ENCODE results near the gene LGI1.
"Not testable (repeated sequence)": the region's sequence is repeated elsewhere in the genome, so short reads cannot be mapped to it uniquely, and the experiment has no call there.

LGI1 gene

DNA sequence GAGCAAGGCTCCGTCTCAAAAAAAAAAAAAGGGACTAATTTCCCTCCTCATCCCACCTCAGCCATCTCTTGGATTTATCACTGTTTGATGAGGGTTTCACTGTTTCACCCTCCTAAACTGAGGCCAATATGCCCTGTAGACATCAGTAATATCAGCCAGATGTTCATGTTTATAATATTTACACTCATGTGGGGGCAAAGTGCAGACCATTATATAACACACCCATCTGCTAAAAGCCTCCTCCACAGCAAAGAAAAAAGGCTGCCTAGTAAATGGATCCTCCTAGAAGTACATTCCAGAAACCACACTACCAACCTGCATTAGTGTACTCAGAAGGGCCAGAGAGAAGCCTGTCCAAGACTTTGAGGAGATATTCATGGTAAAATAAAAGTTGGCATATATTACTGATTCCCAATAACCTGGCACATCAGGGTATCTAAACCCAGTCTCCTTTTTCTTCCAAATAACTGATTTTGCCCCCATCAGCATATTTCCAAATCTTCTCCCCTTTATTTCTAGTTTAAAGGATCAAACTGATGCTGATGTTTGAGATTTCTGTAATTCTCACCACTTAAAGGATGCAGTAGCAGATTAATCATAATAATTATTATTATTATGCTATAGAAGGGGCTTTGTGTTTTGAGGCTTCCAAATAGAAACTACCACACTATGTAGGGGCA lies 55.1 kb downstream of the LGI1 start:
- no peak for DNase-seq

DNA sequence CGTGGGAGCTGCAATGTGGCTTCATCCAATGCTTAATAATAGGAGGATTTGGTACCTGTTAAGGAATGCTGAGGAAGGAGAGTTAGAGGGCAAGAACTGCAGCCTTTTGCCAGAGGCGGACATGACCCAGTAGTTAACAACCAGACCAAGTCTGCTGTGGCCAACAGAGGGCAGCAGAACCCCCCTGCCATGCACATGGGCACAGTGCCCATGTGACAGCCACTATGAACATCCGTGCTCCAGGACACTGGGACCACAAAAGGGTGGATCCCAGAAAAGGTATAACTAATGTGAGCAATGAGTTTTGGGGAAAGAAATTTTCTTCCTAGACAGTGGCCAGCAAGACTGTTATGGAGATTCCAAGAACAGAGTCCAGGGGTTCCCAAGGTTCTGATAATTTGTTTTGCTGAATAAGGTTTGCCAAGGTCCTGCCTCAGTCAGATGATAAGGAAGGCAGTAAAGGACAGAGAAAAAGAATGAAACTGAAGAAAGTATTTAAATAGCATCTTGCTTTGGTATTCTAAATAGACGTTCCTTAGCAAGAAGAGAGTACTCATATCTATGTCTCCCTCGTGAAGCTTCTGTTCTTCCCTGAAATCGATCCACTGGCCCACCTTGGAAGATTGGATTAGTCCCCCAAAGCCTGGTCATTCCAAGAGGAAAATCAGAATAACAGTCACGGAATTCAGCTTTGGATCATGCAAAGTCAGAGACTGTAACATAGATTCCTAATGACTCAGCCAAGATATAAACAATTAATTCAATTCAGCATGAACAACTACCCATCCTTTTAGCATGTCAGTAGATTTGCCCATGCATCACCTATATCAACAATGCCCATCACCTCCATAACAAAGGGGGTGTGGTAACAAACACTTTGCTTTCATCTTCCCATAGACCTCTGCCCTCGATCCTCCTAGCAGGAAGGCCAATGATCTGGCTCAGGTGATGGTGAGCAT lies 56.0 kb downstream of the LGI1 start:
- DNase-seq: no peak

DNA sequence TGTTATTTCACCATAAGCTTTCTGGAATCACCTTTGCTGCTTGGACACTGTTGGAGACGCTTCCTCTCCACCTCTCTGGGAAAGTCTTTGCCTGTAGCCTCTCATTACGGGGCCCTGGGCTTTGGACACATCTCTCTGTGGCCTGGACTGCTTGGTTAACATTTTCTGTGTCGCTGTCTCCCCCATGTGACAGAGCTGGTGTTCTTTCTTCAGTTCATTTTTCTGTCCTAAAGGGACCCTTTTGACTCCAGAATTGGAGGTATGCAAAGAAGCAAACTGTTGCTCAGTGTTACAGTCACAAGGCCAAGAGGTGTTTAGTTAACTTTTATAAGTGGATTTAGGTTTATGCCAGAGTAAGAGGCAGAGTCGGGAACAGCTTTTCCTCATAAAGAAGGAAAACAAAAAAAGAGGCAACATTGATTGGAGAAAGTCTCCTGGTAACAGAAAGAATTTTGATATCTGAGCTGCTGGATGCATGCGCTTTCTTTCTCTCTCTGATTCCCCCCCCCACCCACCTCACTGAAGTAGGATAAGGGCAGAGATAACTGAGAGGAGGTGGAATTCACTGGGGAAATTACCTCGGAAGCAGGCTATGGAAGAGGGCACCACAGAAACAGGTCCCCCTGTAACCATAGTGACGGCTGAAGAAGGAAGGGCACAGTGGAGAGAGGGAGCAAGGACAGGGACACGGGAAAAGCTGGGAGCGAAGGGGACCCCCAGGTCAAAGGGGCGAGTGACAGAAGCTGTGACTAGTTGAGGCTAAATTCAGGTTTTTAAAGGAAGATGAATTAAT lies 57.8 kb downstream of the LGI1 start:
- no peak for DNase-seq

DNA sequence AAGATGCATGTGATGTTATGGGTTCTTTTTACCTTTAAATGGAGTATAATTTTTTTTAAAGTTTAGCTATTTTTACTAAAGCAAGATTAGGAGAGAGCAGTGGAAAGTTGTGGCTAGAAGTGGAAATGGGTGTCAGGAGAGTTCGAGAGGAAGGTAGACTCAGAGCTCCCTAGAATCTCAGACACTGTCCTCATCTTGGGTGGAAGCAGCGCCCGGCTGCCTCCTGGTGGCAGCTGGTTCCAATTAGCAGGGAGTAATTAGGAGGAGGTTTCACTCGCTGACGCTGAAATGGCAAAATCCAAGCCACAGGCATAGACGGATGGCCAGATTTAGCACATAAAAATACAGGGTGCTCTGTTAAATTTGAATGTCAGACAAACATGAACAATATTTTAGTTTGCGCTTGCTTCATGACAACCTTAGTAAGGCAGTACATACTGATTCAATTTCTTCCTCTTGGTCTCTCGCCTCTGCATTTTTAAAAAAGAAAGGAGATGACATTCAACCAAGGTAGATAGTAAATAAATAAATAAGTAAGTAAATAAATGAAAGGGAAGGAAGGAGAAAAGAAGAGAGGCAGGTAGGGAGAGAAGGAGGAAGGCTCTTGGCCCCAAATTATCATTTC lies 58.5 kb downstream of the LGI1 start:
- DNase-seq: no peak

DNA sequence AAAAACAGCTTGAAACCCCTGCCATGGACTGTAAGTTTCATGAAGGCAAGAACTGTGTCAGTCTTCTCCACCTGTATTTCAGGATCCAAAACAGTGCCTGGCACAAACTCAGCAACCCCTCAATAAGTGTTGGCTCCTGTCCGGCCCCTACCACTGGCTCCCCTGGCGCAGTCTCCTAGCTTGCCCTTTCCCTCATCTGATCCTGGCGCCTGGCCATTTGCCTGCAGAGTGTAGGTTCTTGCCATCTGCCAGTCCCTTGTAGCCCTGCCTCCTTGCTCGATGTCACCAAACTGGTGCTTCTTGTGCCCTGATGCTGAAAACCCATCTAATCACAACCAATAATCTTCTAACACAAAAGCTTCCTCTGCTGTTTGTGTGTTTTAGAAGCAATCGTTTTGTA lies 60.4 kb downstream of the LGI1 start:
- no peak for DNase-seq

DNA sequence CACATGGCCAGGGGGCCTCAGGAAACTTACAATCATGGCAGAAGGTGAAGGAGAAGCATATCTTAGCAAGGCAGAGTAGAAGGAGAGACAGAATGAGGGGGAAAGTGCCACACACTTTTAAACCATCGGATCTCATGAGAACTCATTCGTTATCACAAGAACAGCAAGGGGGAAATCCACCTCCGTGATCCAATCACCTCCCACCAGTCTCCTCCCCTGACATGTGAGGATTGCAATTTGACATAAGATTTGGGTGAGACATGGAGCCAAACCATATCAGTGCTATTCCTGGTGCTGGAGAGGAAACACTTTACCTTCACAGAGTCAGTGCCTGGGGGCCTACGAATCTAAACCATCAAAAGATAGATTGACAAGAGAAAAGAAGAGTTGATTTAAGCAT lies 61.8 kb downstream of the LGI1 start:
- DNase-seq: no peak

DNA sequence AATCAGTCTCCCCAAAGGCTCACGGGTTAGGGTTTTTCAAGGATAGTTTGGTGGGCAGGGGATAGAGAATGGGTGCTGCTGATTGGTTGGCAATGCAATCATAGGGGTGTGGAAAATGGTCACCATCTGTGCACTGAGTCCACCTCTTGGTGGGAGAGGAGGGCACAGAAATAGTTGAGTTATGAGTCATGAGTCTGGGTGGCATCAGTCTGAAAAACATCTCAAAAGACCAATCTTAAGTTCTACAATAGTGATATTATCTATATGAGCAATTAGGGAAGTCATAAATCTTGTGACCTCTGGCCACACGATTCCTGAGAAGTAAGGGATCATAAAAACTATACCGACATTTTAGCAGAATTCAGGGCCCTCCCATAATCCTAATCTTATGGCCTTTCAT lies 62.7 kb downstream of the LGI1 start:
- DNase-seq: no peak

DNA sequence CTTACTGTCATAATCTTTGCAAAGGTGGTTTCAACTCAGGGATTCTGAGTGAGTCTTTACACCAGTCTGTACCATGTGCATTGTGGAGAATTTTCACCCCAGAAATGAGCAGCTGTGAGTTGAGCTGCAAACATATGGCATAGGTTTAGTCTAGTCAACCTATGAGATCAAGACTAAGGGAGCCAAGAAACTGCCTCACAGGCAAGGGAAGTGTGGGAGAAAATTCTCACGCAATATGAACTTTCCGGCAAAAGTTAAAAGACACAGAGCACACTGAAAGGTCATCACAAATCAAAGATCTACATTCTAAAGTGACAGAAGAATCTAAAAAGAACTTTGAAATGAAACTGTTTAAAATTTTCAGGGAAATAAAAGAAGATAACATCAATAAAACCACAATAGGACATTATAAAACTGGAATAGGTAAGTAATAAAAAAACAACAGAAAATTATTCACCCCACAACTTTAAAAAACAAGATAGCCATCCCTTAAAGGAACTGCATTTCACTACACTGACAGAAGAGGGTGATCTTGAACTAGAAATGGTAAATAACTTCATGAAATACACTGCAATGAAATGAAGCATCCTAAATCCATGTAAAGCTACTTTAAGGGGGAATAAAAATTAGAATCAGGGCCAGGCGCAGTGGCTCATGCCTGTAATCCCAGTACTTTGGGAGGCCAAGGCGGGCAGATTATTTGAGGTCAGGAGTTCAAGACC lies 63.5 kb downstream of the LGI1 start:
- no peak for DNase-seq

DNA sequence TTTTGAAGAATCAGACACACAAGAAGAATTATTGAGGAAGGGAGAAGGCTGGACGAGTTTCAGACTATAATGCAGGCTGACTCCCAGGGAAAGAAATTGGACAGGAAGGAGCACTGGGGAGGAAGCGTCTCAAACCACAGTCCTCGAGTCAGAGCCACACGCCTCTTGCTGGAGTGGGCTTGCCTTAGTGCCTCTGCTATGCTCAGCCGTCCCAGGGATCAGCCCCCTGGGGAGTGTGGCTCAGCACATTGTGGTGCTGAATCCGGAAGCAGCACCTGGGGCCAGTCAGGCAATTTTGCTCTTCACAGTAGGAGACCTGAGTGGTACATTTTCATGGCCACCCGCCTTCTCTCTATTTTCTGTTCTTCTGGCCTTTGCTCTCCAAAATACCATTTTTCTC lies 68.6 kb downstream of the LGI1 start:
- no peak for DNase-seq

DNA sequence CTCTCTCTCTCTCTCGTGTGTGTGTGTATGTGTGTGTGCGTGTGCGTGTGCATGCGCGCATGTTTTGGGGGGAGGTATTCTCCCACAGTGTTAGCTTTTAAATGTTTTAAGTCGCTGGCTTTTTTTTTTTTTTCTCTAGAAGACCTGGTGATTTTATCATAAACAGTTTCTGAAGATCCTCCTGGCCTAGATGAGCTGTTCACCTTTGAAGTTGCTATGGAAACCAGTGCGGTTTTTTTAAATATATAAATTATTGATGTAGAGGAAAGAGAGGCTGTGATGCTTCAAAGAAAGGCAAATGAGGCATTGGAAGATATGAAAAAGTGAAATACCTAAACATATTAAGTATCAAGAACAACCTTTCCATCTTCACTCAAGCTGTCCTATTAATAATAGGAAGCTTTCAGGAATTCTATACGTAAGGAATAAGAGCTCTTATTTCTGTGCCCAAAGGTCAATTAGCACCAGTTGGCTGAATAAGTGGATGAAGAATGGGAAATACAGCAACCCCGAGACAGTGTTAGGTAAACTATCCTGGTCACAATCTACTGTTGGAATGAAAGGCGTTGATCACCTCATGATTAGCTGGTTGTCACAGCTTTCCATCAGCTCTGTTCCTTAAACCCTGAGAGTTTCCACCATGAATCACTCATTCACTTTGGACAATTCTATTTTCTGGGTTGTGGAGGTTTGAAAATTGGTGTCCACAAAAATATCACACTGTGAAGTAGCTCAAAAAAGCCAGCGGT lies 69.5 kb downstream of the LGI1 start:
- DNase-seq: no peak

DNA sequence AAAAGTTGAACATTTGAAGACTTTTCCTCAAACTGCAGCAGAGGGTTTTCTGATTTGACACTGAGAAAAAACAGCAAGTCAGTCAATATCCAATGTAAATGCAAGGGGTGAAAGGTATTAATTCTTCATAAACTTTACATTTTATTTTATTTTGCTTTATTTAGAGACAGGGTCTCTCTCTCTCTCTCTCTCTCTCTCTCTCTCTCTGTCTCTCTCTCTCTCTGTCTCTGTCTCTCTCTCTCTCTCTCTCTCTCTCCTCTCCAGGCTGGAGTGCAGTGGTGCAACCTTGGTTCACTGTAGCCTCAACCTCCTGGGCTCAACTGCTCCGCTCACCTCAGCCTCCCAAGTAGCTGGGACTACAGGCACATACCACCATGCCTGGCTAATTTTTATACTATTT lies 73.3 kb downstream of the LGI1 start:
- not testable (repeated sequence) for DNase-seq

DNA sequence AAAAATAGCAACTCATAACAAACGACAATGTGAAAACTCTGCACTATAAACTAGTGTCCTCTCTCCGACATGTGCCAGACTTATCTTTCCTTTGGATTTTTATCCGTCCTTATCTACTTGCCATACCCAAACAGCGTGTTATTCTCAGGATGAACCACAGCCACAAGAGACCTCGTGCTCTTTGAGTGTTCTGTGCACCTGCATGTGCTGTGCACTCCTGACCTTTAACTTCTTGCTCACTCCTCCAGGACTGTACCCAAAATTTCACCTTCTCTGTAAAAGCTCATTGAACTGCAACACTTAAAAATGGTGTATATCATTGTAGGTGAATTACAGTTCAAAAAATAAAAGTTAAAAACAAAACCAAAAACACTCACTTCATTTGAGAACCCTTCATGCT lies 78.0 kb downstream of the LGI1 start:
- no peak for DNase-seq

DNA sequence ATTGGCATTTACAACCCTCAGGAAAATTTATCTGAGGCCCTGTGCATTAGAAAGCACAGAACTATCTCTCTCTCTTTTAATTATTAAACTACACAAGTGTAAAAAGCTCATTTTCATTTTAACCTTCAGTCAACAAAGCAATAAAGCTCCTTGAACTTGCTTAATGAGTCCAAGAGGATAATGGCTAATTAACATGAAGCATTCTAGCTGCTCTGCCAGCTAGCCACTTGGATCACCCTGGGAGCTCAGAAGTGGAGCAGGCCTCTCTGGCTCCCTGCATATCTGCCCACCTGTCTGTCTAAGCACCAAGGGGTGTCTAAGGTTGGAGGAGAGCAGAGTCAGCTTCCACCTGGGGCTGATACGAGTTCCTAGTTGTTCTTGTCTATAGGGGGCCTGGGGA lies 80.1 kb downstream of the LGI1 start:
- DNase-seq: no peak

DNA sequence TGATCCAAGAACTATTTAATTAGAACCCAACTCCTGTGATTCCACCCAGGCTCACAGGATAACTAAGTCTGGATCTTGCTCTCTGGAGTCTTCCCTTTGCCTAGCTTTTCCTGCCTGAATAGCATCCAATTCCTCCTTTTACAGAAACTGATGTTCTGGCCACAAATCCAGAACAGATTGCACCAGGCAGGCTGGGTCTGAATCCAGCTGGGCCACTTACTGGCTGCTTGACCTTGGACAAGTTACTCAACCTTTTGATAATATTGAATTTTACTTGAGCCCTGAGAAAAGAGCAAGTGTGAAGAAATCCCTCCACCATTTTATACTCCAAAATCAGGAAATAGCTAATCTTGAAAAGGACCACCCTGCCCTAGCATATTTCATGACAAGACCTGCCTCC lies 80.5 kb downstream of the LGI1 start:
- no peak for DNase-seq

DNA sequence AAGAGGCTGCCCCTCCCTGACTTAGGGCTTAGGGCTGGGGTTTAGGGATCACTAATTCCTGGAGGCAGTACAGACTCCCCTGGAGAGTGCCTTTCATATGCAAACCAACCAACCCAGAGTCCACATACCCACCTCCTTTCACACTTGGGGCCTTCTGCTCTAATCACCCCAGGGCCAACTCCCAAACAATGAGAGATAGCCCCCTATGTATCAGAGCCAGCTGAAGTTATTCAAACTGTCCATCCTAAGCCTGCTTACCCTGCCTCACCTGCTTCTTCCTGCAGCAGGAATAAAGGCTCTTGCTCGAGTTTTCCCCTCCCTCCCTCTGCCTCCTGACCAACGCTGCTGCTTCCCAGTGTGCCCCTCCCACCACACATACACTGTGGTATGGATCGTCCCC lies 84.2 kb downstream of the LGI1 start:
- no peak for DNase-seq

DNA sequence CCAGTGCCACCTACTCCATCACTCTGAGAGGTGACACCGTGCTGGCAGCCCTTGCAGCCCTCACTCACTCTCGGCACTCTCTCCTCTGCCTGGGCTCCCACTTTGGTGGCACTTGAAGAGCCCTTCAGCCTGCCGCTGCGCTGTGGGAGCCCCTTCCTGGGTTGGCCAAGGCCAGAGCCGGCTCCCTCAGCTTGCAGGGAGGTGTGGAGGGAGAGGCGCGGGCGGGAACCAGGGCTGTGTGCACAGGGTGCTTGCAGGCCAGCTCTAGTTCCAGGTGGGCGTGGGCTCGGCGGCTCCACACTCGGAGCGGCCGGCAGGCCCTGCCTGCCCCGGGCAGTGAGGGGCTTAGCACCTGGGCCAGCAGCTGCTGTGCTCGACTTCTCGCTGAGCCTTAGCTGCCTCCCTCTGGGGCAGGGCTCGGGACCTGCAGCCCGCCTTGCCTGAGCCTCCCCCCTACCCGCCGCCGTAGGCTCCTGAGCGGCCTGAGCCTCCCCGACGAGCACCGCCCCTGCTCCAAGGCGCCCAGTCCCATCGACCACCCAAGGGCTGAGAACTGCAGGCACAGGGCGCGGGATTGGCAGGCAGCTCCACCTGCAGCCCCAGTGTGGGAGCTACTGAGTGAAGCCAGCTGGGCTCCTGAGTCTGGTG lies 87.4 kb downstream of the LGI1 start:
- DNase-seq: no peak
